Measurements from ENCODE around the gene KSR1. TPM values are rescaled to one million over a fixed set of nuclear protein-coding genes. Genes with fewer than 3 reads are reported as not detected.

KSR1 gene
- total and polyA plus RNA-seq, 9 of the 15 experiments (the other 6 are each of a cell fraction or from before 2014, with no cell fraction given): 1.4 to 51.7 (median 18.4) TPM

GRCh38 chr17:27547301-27547683 is 91.0 kb downstream of the KSR1 start (continued):
- TF ChIP-seq CTCF (IDR thresholded peaks at IDR 0.05 in 2 of 3, conservative IDR thresholded peaks at IDR 0.05 in 1 of 3; ENCODE audit: insufficient read depth in 2 of 3, low read depth in 1 of 3, low read length in 3 of 3) (no peak), PRDM10 (IDR thresholded peaks at IDR 0.05; ENCODE audit: partially characterized antibody) (no peak), ZZZ3 (IDR thresholded peaks at IDR 0.05) (no peak), CBX8 (IDR thresholded peaks at IDR 0.05; ENCODE audit: borderline replicate concordance, extremely low read depth, low read depth, low read length, poor library complexity, severe bottlenecking) (no peak), NFE2 (IDR thresholded peaks at IDR 0.05; ENCODE audit: low read depth) (peak; percentile 82), ETS1 (conservative IDR thresholded peaks at IDR 0.05; ENCODE audit: control insufficient read depth, low read depth, low read length) (no peak), ZNF766 (CRISPR knock-in tag; conservative IDR thresholded peaks at IDR 0.05) (no peak), MTA3 (IDR thresholded peaks at IDR 0.05; ENCODE audit: borderline replicate concordance) (no peak), ZNF609 (CRISPR knock-in tag; IDR thresholded peaks at IDR 0.05; ENCODE audit: borderline replicate concordance) (no peak), HMBOX1 (IDR thresholded peaks at IDR 0.05) (peak; percentile 45; the same call in 1 of the 2 replicates), ZNF197 (CRISPR knock-in tag; IDR thresholded peaks at IDR 0.05; ENCODE audit: low read depth) (no peak), SLC30A9 (CRISPR knock-in tag; IDR thresholded peaks at IDR 0.05) (no peak)
